Tibial artery (tissue), 4 donors: ENCODE measurements around the gene OR13G1.
A peak's percentile ranks its signal among the peaks of the same experiment; 100 is the strongest.

Experiments
- DNase-seq, 2 donors: peaks; one replicate each; pipeline ENCODE4 v3.0.0-alpha.2; 2019
- H3K27ac ChIP-seq, 2 donors: fragments of 200-600 bp; sonication (generic) in 1 of 2; 1 replicate in 1 of 2; 2 replicates in 1 of 2; pipeline ENCODE4 v1.5.1; 2018 to 2019; ENCODE audit warnings: mild to moderate bottlenecking in 1 of 2
- H3K27me3 ChIP-seq, 2 donors: fragments of 200-600 bp; sonication (generic) in 1 of 2; one replicate each; pipeline versions ENCODE4 v1.5.1 to v1.6.0; 2016 to 2019
- H3K36me3 ChIP-seq, 3 donors: fragments of 200-600 bp; sonication (generic) in 2 of 3; one replicate each; pipeline ENCODE4 v1.5.1; 2016 to 2019; ENCODE audit warnings: mild to moderate bottlenecking in 2 of 3
- H3K4me1 ChIP-seq, 4 donors: fragments of 200-600 bp; sonication (generic) in 2 of 4; 1 replicate in 3 of 4; 2 replicates in 1 of 4; pipeline ENCODE4 v1.5.1; 2016 to 2019
- H3K4me3 ChIP-seq, 2 donors: fragments of 200-600 bp; sonication (generic) in 1 of 2; 1 replicate in 1 of 2; 2 replicates in 1 of 2; pipeline ENCODE4 v1.5.1; 2018 to 2019; ENCODE audit warnings: mild to moderate bottlenecking in 2 of 2
- H3K9me3 ChIP-seq, 3 donors: fragments of 200-600 bp; sonication (generic) in 1 of 3; one replicate each; pipeline ENCODE4 v1.5.1; 2016 to 2019
- CTCF ChIP-seq, 2 experiments: fragments of 200-600 bp in 1 of 2; fragments of 450-650 bp in 1 of 2; IDR thresholded peaks; one replicate each; pipeline ENCODE4 v1.5.1; 2017 to 2019; ENCODE audit warnings: antibody characterized with exemption in 2 of 2, mild to moderate bottlenecking in 1 of 2, moderate library complexity in 1 of 2
- intact Hi-C: fragments of 100-400 bp; cut with DNase I; formaldehyde crosslinking; loops from one replicate; pipeline ENCODE4 v1.15.0; 2023; ENCODE audit warnings: low total_unique reads

OR13G1 gene

GRCh38 chr1:247681288-247681897 is 1.9 kb upstream of the OR13G1 start:
- H3K4me1 ChIP-seq: no peaks in the 10 kb centered on the region
- TF ChIP-seq CTCF (IDR thresholded peaks at IDR 0.05): peak in 1 of 2 experiments; percentile 17
- H3K36me3 ChIP-seq: no peaks in the 10 kb centered on the region
- intact Hi-C loops: no loop called here
- H3K27ac ChIP-seq: no peak overlapping the region
- peak in 1 of 2 donors; percentile 22 for DNase-seq
- no peaks in the 10 kb centered on the region for H3K27me3 ChIP-seq
- H3K4me3 ChIP-seq: no peak overlapping the region
- no peaks in the 10 kb centered on the region for H3K9me3 ChIP-seq

- TF ChIP-seq CTCF (IDR thresholded peaks at IDR 0.05): no peak
- intact Hi-C loops: no loop called here
- no peaks in the 10 kb centered on the region for H3K4me1 ChIP-seq
- DNase-seq: no peak
- no peak overlapping the region for H3K4me3 ChIP-seq
- H3K27me3 ChIP-seq: no peaks in the 10 kb centered on the region
- H3K36me3 ChIP-seq: no peaks in the 10 kb centered on the region
- H3K27ac ChIP-seq: no peak overlapping the region
- H3K9me3 ChIP-seq: no peaks in the 10 kb centered on the region
These were observed 632 bp upstream of the OR13G1 start for GRCh38 chr1:247680171-247680570.

GRCh38 chr1:247669225-247669624 is 10.3 kb downstream of the OR13G1 start:
- intact Hi-C loops: no loop called here
- H3K9me3 ChIP-seq: no peaks in the 10 kb centered on the region

GRCh38 chr1:247656221-247656875 is 23.2 kb downstream of the OR13G1 start:
- intact Hi-C loops: no loop called here

More at GRCh38 chr1:247669225-247669624, 10.3 kb downstream of the OR13G1 start:
- H3K4me1 ChIP-seq: no peaks in the 10 kb centered on the region
- TF ChIP-seq CTCF (IDR thresholded peaks at IDR 0.05): no peak
- H3K27ac ChIP-seq: no peak overlapping the region
- H3K4me3 ChIP-seq: no peak overlapping the region
- DNase-seq: no peak
- no peaks in the 10 kb centered on the region for H3K27me3 ChIP-seq
- no peaks in the 10 kb centered on the region for H3K36me3 ChIP-seq

GRCh38 chr1:247653040-247653439 is 26.5 kb downstream of the OR13G1 start:
- H3K4me1 ChIP-seq: no peaks in the 10 kb centered on the region
- no peak overlapping the region for H3K27ac ChIP-seq
- intact Hi-C loops: no loop called here
- no peak for TF ChIP-seq CTCF (IDR thresholded peaks at IDR 0.05)
- H3K27me3 ChIP-seq: no peaks in the 10 kb centered on the region
- H3K36me3 ChIP-seq: no peaks in the 10 kb centered on the region
- no peak for DNase-seq
- H3K9me3 ChIP-seq: no peaks in the 10 kb centered on the region
- H3K4me3 ChIP-seq: no peak overlapping the region

More at GRCh38 chr1:247656221-247656875, 23.2 kb downstream of the OR13G1 start:
- H3K27me3 ChIP-seq: no peaks in the 10 kb centered on the region
- DNase-seq: no peak
- TF ChIP-seq CTCF (IDR thresholded peaks at IDR 0.05): no peak
- H3K4me1 ChIP-seq: no peaks in the 10 kb centered on the region
- H3K27ac ChIP-seq: no peak overlapping the region
- no peaks in the 10 kb centered on the region for H3K36me3 ChIP-seq
- no peaks in the 10 kb centered on the region for H3K9me3 ChIP-seq
- no peak overlapping the region for H3K4me3 ChIP-seq
